Liver (tissue), 9 donors: Measurements from ENCODE around the gene KCTD5. TPM values are rescaled to one million over a fixed set of nuclear protein-coding genes. Genes with fewer than 3 reads are reported as not detected.

Experiments
- DNase-seq: peaks from one replicate; pipeline ENCODE4 v3.0.0-alpha.2; 2017; ENCODE audit warnings: low spot score
- H3K27ac ChIP-seq, 2 donors: one replicate each; pipeline ENCODE4 v1.7.0; 2013; ENCODE audit warnings: inconsistent platforms in 2 of 2, low read length in 2 of 2, control low read depth in 1 of 2, low read depth in 1 of 2, mild to moderate bottlenecking in 1 of 2
- H3K27me3 ChIP-seq, 4 donors: one replicate each; pipeline versions ENCODE4 v1.6.1 to v1.7.0; 2013; ENCODE audit warnings: low read length in 3 of 4, inconsistent platforms in 1 of 4, mild to moderate bottlenecking in 1 of 4, moderate library complexity in 1 of 4; ENCODE audit not compliant: control insufficient read depth in 4 of 4, insufficient read depth in 4 of 4
- H3K36me3 ChIP-seq, 4 donors: one replicate each; pipeline versions ENCODE4 v1.6.1 to v1.7.0; 2013; ENCODE audit warnings: low read length in 3 of 4, mild to moderate bottlenecking in 3 of 4, low read depth in 1 of 4, moderate library complexity in 1 of 4; ENCODE audit not compliant: control insufficient read depth in 4 of 4, insufficient read depth in 3 of 4
- H3K4me1 ChIP-seq, 4 donors: one replicate each; pipeline versions ENCODE4 v1.6.1 to v1.7.0; 2013; ENCODE audit warnings: low read length in 3 of 4, mild to moderate bottlenecking in 3 of 4, moderate library complexity in 1 of 4; ENCODE audit not compliant: control insufficient read depth in 4 of 4, insufficient read depth in 4 of 4
- H3K4me3 ChIP-seq, 3 donors: one replicate each; pipeline versions ENCODE4 v1.6.1 to v1.7.0; 2013; ENCODE audit warnings: low read length in 3 of 3, control low read depth in 1 of 3, low read depth in 1 of 3, mild to moderate bottlenecking in 1 of 3
- H3K9ac ChIP-seq, 2 donors: one replicate each; pipeline ENCODE4 v1.7.0; 2013; ENCODE audit warnings: low read length in 2 of 2, mild to moderate bottlenecking in 2 of 2, moderate library complexity in 2 of 2, control low read depth in 1 of 2, low read depth in 1 of 2
- H3K9me3 ChIP-seq, 4 donors: one replicate each; pipeline versions ENCODE4 v1.6.1 to v1.7.0; 2013; ENCODE audit warnings: low read length in 3 of 4; ENCODE audit not compliant: control insufficient read depth in 4 of 4
- CTCF ChIP-seq: fragments of 150-350 bp; IDR thresholded peaks from 2 replicates; pipeline ENCODE4 v1.5.1; 2017; ENCODE audit warnings: improper control_type of control experiment, low read depth, low read length; ENCODE audit not compliant: missing input control
- EGR1 ChIP-seq, 2 donors: IDR thresholded peaks; 2 replicates each; pipeline ENCODE4 v1.6.1; 2016 to 2018; ENCODE audit warnings: antibody characterized with exemption in 2 of 2, low read depth in 2 of 2
- FOXA1 ChIP-seq: IDR thresholded peaks from 2 replicates; pipeline ENCODE4 v1.6.1; 2016; ENCODE audit warnings: antibody characterized with exemption
- FOXA2 ChIP-seq: IDR thresholded peaks from 2 replicates; pipeline ENCODE4 v1.6.1; 2016; ENCODE audit warnings: antibody characterized with exemption
- GABPA ChIP-seq, 2 donors: IDR thresholded peaks in 1 of 2; conservative IDR thresholded peaks in 1 of 2; 2 replicates each; pipeline ENCODE4 v1.6.1; 2016; ENCODE audit warnings: antibody characterized with exemption in 2 of 2, mild to moderate bottlenecking in 1 of 2, moderate library complexity in 1 of 2
- HNF4A ChIP-seq, 2 donors: conservative IDR thresholded peaks; 2 replicates each; pipeline ENCODE4 v1.6.1; 2016; ENCODE audit warnings: antibody characterized with exemption in 2 of 2, mild to moderate bottlenecking in 2 of 2
- MAX ChIP-seq: IDR thresholded peaks from 2 replicates; pipeline ENCODE4 v1.6.1; 2016; ENCODE audit warnings: antibody characterized with exemption
- NR2F2 ChIP-seq: IDR thresholded peaks from 2 replicates; pipeline ENCODE4 v1.6.1; 2016; ENCODE audit warnings: antibody characterized with exemption
- RAD21 ChIP-seq, 2 donors: IDR thresholded peaks; 2 replicates each; pipeline ENCODE4 v1.6.1; 2016; ENCODE audit warnings: antibody characterized with exemption in 2 of 2, mild to moderate bottlenecking in 2 of 2
- REST ChIP-seq: IDR thresholded peaks from 2 replicates; pipeline ENCODE4 v1.6.1; 2016; ENCODE audit warnings: antibody characterized with exemption, mild to moderate bottlenecking
- RXRA ChIP-seq, 2 donors: IDR thresholded peaks; 2 replicates each; pipeline ENCODE4 v1.6.1; 2017 to 2018; ENCODE audit warnings: antibody characterized with exemption in 2 of 2, mild to moderate bottlenecking in 1 of 2
- SP1 ChIP-seq: IDR thresholded peaks from 2 replicates; pipeline ENCODE4 v1.6.1; 2018; ENCODE audit warnings: antibody characterized with exemption, mild to moderate bottlenecking
- TAF1 ChIP-seq: conservative IDR thresholded peaks from 2 replicates; pipeline ENCODE4 v1.6.1; 2016; ENCODE audit warnings: antibody characterized with exemption, mild to moderate bottlenecking
- YY1 ChIP-seq: IDR thresholded peaks from 2 replicates; pipeline ENCODE4 v1.6.1; 2016; ENCODE audit warnings: antibody characterized with exemption, mild to moderate bottlenecking
- ZBTB33 ChIP-seq: IDR thresholded peaks from 2 replicates; pipeline ENCODE4 v1.6.1; 2016; ENCODE audit warnings: antibody characterized with exemption
- WGBS: extraction: QIAGEN DNeasy Blood & Tissue Kit; methylation state at CpG from one replicate; pipeline ENCODE4 v1.1.7; 2013; 5-methylcytosine and 5-hydroxymethylcytosine counted together
- polyA plus RNA-seq, 2 donors: library from polyadenylated mRNA; stranded (reverse) in 1 of 2; unstranded in 1 of 2; fragments of 200-250 nt in 1 of 2; fragments of >200 nt in 1 of 2; fragmentation: Nextera tagmentation in 1 of 2; extraction: Ambion mirVana in 1 of 2; gene quantifications; one replicate each; pipeline versions ENCODE4 v1.2.1 to v1.2.3, GENCODE V29; 2013 to 2015
- total RNA-seq, 2 donors: library from RNA; depleted of rRNA; stranded (reverse); fragments of >200 nt; gene quantifications; one replicate each; pipeline ENCODE4 v1.2.3, GENCODE V29; 2014
- donor health status: healthy.
- donor health status: healthy.
- donor health status: healthy.
- donor health status: healthy.
- donor health status: healthy.

KCTD5 gene
- total RNA-seq = 10 to 100 TPM; 11.3 to 14.2 TPM
- 10 to 100 TPM in 1 of 2 donors, 1 to 10 TPM in 1; 8.3 to 11.7 TPM for polyA plus RNA-seq

GRCh38 chr16:2682209-2683021 lies at the start of gene KCTD5:
TSS of gene KCTD5 (plus strand) at chr16:2682523. CDS start at chr16:2682549, 26 bp downstream.
- peak; percentile 97 for DNase-seq
- no peaks in the 10 kb centered on the region for H3K36me3 ChIP-seq
- H3K27me3 ChIP-seq = no peaks in the 10 kb centered on the region
- H3K4me1 ChIP-seq = peaks cover 3 to 15% (median 12%) of the 10 kb centered on the region in 4 donors
- under 1% methylated on average over 73 of the region's 73 CpGs for WGBS
- peak within 1 kb of the TSS; percentile 90 to 98 for H3K9ac ChIP-seq
- H3K9me3 ChIP-seq = no peaks in the 10 kb centered on the region
- peak within 1 kb of the TSS; percentile 58 to 85 for H3K27ac ChIP-seq
- H3K4me3 ChIP-seq = peak within 1 kb of the TSS; percentile 86 to 100 (median 97)
- peak; percentile 61 for TF ChIP-seq NR2F2
- TF ChIP-seq RXRA (IDR thresholded peaks at IDR 0.05) = peak; percentile 33 to 46
- peak; percentile 96 for TF ChIP-seq MAX
- peak; percentile 11 for TF ChIP-seq FOXA1
- TF ChIP-seq REST = peak; percentile 85
- peak; percentile 68 for TF ChIP-seq TAF1
- TF ChIP-seq YY1 = peak; percentile 95
- no peak for TF ChIP-seq ZBTB33
- TF ChIP-seq RAD21 (IDR thresholded peaks at IDR 0.05) = peak in 1 of 2 donors; percentile 47
- no peak for TF ChIP-seq HNF4A (conservative IDR thresholded peaks at IDR 0.05)
- peak; percentile 87 for TF ChIP-seq SP1
- TF ChIP-seq FOXA2 = no peak
- TF ChIP-seq EGR1 (IDR thresholded peaks at IDR 0.05; ENCODE audit: low read depth in 2 of 2) = peak; percentile 54 to 56
- peak; percentile 97 to 98 for TF ChIP-seq GABPA (IDR thresholded peaks at IDR 0.05 in 1 of 2, conservative IDR thresholded peaks at IDR 0.05 in 1 of 2)
- peak; percentile 1 for TF ChIP-seq CTCF
